GM19239 (cell line): ENCODE data around the gene ST6GALNAC5.

Experiments
- DNase-seq: peaks from one replicate; pipeline ENCODE4 v3.0.0; 2011; ENCODE audit warnings: low spot score; ENCODE audit not compliant: insufficient read length
- FAIRE-seq: peaks from 2 replicates; lab custom pipeline; 2011; peaks lifted over from hg19 to GRCh38; lab: Jason Lieb, UNC

Gene ST6GALNAC5

DNA sequence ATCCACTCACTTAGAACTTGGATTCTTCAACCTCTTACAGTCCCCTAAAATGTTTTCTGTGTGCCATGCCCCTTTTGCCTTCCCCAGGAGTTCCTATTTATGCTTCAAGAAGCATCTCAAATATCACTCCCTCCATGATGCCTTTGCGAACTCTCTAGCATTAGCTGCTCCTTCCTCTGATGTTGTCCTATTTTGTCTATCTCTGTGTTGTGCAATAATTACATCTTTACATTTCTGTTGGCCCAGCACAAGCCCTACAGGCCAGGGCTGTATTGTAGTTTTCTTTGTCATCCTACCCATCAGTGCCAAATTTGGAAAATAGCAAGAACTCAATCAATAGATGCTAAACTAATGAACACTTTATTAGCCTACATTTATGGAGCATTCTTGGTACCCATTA is 125.8 kb downstream of the ST6GALNAC5 start:
- FAIRE-seq = no peak
- no peak for DNase-seq

DNA sequence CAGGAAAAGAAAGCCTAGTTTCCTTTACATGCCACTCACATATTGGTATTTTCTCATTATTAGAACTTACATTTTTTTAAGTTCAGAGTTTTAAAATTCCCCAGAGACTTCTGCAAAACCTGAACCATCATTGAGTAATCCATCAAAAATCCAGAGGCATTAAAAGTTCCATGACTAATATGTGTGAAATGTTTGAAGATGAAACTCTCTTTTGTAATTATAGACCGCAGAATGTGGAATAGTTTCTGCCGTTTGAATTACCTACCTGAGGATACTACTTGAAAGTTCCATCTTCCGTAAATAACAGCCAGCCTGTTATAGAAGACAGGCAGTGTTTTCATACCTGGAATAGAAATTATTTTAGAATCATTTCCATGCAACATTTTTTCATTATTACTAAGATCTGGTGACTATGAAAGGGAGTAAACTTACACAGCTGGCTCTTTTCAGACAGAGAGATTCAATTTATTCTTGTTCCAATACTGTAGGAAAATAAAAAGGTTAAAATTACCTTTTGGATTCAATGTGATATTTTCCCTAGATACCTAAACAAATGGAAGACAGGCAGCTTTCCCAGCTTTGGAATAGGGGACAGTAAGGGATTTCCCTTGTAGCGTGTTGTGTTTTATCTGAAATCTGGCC is 131.4 kb downstream of the ST6GALNAC5 start:
- DNase-seq = no peak
- FAIRE-seq = no peak

GRCh38 chr1:77007675-77008074 is 140.4 kb downstream of the ST6GALNAC5 start:
- FAIRE-seq = no peak
- no peak for DNase-seq

- DNase-seq (no peak), FAIRE-seq (no peak)
Observed at GRCh38 chr1:77010937-77011336, 143.7 kb downstream of the ST6GALNAC5 start.

DNA sequence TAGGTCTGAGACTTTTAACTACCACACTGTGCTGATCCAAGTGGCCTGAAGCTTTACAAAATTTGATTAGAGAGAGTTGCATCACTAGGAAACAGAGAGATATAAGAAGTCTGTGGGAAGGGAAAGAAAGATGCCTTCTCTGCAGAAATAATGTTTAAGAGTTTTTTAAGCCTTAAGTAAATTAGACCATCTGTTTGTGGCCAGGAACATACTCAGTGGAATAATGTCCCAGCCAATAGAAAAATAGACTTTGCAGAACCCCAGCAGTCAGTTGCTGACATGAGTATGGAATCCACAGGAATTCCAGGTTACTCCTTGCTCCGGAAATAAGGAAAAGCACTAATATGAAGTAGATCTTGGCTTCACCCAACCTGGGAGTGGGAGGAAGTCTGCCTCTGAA is 144.8 kb downstream of the ST6GALNAC5 start:
- FAIRE-seq (no peak), DNase-seq (no peak)

DNA sequence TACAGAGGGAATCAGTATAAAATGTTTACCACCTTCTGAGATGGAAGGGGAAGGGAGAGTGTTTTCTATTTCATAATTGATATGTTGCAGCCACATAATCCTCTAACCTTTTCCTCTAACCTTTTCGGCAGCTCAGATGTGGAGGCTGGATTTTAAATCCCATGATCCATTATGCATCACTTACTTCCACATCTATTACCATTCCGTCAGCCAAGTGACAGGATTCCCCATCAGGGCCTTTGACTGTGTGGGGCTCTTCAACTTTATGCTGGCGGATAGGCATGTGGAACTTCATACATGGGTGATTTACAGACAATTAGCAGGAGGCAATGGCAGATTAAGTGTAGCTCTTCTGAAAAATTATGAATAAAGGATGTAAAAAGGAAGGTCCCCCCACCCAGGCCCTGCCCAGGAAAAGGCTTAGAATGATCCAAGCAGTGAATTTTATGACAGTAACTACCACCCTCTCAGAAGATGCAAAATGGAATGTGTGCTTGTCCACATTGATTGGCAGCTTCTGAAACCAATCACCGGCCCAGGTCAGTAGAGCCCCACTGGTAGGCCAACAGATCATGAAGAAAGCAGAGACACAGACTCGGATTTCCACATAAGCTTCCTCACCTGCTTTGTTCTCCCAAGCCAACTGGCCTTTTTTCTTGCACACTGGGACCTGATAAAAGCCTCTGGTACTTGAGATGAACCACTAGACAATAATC is 147.0 kb downstream of the ST6GALNAC5 start:
- FAIRE-seq = no peak
- DNase-seq = no peak

DNA sequence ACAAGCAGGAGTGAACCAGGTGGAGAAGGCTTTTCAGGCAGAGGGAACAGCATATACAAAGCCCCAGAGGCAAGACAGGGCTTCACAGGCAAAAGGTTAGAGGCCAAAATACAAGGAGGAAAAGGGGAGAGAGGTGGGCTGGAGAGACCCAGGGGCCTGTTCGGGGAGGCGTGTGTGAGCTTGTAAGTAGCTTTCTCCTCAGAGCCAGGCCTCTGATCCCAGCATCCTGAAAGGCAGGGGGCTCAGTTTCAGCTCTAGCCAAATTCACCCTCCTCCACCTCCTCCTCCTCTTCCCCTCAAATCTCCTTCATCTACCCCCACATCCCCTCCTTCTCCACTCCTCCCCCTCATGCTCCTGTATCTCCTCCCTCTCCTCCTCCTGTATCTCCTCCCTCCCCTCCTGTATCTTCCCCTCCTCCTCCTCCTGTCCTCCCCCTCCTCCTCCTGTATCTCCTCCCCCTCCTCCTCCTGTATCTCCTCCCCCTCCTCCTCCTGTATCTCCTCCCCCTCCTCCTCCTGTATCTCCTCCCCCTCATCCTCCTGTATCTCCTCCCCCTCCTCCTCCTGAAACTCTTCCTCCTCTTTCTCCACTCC is 148.6 kb downstream of the ST6GALNAC5 start:
- DNase-seq = no peak
- FAIRE-seq = no peak

DNA sequence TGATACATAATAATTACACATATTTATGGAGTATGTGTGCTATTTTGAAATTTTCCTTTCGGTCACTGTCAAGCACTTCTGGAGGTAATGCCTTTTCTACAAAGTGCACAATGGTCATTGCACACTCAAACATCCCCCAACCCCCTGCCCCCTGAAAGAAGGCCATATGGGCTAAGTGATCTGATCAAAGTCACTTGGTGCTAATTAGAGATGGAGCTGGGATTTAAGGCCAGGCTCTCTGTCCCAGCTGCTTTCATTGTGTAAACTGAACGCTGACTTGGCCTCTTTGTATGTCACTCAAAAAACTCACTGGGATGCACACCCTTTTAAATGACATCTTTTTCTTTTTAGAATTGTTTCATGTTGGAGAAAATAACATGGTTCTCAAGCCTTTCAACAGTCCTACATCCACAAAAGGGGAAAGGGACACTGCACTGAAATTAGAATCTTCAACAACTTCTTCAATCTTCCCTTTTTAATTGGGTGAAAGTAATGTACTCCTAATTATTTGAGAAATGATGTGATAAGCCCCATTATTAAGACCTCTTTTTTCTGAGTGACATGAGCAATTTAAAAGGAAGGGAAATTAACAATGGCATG is 149.2 kb downstream of the ST6GALNAC5 start:
- FAIRE-seq (no peak), DNase-seq (no peak)

DNA sequence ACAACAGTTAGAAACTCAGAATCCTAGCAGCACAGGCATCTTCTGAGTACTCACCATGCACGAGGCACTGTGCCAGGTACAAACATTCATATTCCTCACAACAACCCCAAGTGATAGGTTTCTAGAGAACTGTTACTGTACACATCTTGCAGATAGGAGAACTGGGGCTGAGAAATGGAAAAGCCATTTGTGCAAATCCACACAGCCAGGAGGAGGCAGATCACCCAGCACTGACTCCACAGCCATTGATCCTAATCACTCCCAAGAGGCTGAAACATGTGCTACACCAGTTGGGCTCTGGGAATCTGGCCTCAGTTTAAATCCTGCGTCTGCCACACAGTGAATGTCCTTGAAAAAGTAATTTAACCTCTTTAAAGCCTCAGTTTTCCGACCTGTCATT is 151.0 kb downstream of the ST6GALNAC5 start:
- no peak for FAIRE-seq
- DNase-seq = no peak

DNA sequence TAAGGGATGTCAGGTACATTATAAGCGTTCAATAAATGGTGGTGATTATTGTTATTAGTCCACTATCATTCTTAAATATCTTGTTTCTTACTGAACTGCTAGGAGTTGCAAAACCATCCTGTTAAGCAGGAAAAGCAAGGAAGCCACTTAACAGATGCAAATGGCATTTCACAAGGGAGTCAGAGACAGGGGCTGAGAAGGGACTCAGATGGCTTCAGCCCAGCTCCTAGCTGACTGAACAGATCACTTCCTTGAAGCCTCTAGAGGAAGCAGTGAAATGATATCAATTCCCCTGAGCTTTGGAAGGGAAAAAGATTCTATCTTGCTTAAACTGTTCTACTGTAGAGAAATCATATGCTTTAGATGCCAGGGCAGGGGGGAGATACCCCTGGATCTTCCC is 151.5 kb downstream of the ST6GALNAC5 start:
- no peak for DNase-seq
- no peak for FAIRE-seq

DNA sequence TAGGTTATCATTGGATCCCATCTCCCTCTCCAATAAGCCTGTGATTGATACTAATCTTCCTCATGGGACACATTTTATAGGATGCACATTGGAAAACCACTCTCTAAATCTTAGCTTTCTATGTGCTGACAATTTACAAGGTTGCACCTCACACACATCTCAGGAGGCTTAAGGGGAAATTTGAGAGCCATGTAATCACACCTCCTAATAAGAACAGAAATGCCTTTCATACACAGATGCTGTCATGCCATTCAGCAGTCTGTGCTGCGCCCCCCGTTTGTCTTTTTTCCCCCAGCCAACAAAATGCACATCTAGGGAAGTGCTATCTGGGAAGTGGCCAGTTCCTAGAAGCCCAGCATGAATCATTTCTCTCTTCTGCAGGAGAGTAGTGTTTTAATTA is 154.5 kb downstream of the ST6GALNAC5 start:
- FAIRE-seq = no peak

DNA sequence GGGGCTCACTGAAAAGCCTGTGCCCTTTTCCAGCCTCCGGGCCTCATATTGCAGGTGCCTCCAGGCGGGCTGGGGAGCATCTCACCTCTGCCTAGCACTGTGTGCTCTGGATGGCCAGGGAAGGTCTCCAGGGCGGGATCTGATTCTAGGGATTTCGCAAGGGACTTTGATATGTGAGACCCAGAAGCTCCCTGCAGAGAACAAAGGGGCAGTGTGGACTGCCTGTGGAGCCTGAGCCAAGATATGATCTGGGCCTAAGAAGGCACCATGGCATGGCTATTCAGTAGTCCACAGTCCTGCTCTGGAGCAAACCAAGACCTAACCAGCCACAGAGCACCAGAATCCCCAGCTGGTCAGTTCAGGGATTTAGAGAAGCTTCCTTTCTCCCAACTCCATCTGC is 157.2 kb downstream of the ST6GALNAC5 start:
- FAIRE-seq = no peak
- no peak for DNase-seq

More for the DNA sequence above, 154.5 kb downstream of the ST6GALNAC5 start:
- DNase-seq = no peak

DNA sequence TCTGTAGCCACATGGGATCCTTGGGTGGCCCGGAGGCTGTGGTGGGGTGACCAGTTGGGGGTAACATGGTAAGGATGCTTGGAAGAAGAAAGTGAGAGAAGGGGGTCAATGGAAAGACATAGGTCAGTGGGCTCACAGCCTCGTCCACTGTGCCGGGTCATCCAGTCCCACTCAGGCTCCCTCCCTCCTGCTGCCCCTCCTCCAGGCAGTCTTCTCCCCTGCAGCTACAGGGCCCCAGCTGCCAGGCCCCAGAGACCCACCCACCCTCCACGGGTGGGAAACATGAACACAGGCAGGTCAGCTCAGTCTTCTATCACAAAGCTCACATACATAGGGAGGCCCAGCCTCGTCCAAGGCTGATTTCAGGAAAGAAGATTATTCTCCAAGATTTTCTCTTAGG is 158.3 kb downstream of the ST6GALNAC5 start:
- DNase-seq = no peak

DNA sequence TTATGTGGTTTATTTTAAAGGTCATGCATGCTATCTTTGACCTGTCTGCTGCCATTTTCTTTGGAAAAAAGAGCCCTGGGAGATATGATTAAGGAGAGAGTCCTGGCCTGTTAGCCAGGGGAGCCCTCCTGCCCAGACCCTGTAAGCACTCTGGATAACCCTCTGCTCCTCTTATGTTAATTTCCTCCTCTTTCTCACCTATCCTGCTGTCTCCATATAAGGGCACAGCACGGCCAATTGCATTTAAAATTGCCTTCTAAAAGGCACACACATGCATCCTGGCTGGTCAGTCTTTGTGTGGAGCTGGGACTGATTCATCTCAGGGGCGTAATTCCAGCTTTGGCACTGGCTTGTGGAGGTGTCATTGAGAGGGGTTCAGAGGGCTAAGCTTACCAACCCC is 158.9 kb downstream of the ST6GALNAC5 start:
- no peak for FAIRE-seq
- no peak for DNase-seq

More for the DNA sequence above, 158.3 kb downstream of the ST6GALNAC5 start:
- FAIRE-seq = no peak

- FAIRE-seq (no peak), DNase-seq (no peak)
Observed at GRCh38 chr1:77026640-77027039, 159.4 kb downstream of the ST6GALNAC5 start.

DNA sequence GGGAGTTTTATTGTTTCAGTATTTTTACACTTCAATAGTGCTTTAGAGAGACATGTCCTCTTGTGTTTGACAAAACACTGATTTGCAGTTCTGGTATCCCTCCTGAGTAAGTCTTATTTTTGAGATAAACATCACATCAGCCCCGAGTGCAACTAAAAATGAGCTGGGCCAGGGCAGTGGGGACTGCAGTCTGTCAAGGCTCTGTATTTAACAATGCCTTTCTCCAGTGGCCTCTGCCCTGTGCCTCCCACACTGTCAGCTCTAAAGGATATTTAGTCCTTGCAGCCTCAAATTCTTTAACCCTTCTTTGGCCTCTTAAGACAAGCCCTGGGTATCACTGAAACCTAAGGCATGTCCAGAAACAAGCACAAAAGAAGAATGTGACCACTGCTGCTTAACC is 160.6 kb downstream of the ST6GALNAC5 start:
- no peak for FAIRE-seq
- no peak for DNase-seq

DNA sequence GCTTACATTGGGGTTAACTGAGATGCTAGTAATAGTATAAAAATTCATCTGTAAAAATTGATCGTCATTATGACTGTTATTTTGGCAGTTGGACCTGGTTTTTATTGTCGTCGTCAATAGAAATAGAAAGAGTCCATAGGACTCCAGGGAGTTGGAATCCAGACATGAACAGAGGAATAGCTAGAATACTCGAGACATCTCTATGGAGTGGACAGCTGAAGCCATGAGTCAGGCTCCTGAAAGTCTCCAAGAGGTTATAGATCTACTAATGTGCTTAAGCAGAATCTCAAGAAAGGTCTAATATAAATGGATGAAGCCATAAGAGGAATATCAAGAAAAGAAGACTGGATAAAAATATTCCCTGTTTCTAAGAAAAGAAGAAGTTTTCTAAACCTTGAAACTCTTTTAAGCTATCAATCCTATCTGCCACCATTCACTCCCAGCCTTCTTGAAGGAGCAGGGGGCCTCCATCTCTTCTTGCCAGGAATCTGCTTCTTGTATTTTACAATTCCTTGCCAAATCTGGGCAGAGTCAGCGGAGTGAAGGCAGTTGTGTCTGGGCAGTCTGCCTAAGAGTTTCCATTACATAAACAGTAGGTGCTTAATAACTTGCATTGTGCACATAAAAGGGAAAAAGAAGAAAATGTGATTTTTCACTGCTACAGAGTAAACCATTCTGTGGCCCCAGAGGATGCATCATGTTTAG is 163.3 kb downstream of the ST6GALNAC5 start:
- no peak for FAIRE-seq
- DNase-seq = no peak

GRCh38 chr1:77031106-77031662 is 163.9 kb downstream of the ST6GALNAC5 start:
- DNase-seq (no peak), FAIRE-seq (no peak)

DNA sequence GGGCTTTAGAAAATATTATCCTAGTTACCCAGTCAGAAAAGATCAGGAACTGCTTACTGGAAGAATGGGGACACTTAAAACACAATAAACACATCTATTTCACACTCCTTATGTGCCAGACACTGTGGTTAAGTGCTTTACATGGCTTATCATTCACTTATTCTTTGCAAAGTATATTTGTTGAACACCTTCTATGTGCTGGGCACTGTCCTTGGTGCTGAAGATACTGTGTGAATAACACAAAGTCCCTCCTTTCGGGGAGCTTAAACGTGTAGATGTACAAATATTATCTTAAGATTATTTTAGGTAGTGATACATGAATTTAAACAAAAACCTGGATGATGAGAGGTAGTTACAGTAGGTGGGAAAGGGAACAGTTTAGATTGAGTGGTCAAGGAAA is 169.3 kb downstream of the ST6GALNAC5 start:
- FAIRE-seq = no peak
- no peak for DNase-seq

- DNase-seq = no peak
- FAIRE-seq = no peak
Observed at GRCh38 chr1:77037038-77037437, 169.8 kb downstream of the ST6GALNAC5 start.
